DND-41 (cell line): ENCODE results near the gene PISD.

Source experiments
- ATAC-seq: fragments of 200-7000 bp; cut with Tn5 transposase; 3 replicates; pipeline ENCODE4 v1.9.1; 2021; ENCODE audit warnings: low read depth; ENCODE audit not compliant: insufficient read depth
- DNase-seq: peaks from one replicate; pipeline ENCODE4 v3.0.0-alpha.2; 2020
- H2AFZ ChIP-seq: 2 replicates; pipeline ENCODE4 v1.6.0; 2012; ENCODE audit warnings: low read depth, low read length
- H3K27ac ChIP-seq: 2 replicates; pipeline ENCODE4 v1.5.1; 2012; ENCODE audit warnings: low read length, inconsistent platforms
- H3K27me3 ChIP-seq: fragments of 200-600 bp; sonication (generic); 2 replicates; pipeline ENCODE4 v1.6.0; 2012; ENCODE audit warnings: low read length, mild to moderate bottlenecking, inconsistent platforms; ENCODE audit not compliant: insufficient read depth, poor library complexity
- H3K36me3 ChIP-seq: 2 replicates; pipeline ENCODE4 v1.5.1; 2012; ENCODE audit warnings: low read length, inconsistent platforms; ENCODE audit not compliant: insufficient read depth
- H3K4me1 ChIP-seq: 2 replicates; pipeline ENCODE4 v1.5.1; 2012; ENCODE audit warnings: mild to moderate bottlenecking, low read length; ENCODE audit not compliant: insufficient read depth
- H3K4me2 ChIP-seq: 2 replicates; pipeline ENCODE4 v1.6.0; 2012; ENCODE audit warnings: mild to moderate bottlenecking, moderate library complexity, low read length, inconsistent platforms; ENCODE audit not compliant: insufficient read depth
- H3K4me3 ChIP-seq, 2 experiments: fragments of 200-600 bp in 1 of 2; shearing (Covaris generic) in 1 of 2; 2 replicates each; pipeline ENCODE4 v1.5.1; 2012 to 2016; ENCODE audit warnings: inconsistent platforms in 2 of 2, low read length in 2 of 2, mild to moderate bottlenecking in 2 of 2, low read depth in 1 of 2, moderate library complexity in 1 of 2
- H3K79me2 ChIP-seq: 2 replicates; pipeline ENCODE4 v1.6.0; 2012; ENCODE audit warnings: low read length, inconsistent platforms; ENCODE audit not compliant: insufficient read depth
- H3K9ac ChIP-seq: 2 replicates; pipeline ENCODE4 v1.6.0; 2012; ENCODE audit warnings: low read depth, mild to moderate bottlenecking, inconsistent platforms, low read length, moderate library complexity
- H3K9me3 ChIP-seq: 2 replicates; pipeline ENCODE4 v1.5.1; 2012; ENCODE audit warnings: low read length, moderate library complexity, mild to moderate bottlenecking, inconsistent platforms; ENCODE audit not compliant: insufficient read depth, severe bottlenecking
- H4K20me1 ChIP-seq: 2 replicates; pipeline ENCODE4 v1.6.0; 2012; ENCODE audit warnings: low read length; ENCODE audit not compliant: insufficient read depth
- EZH2 ChIP-seq: IDR thresholded peaks from 3 replicates; pipeline ENCODE4 v1.6.1; 2012; ENCODE audit warnings: borderline replicate concordance, low read depth, mild to moderate bottlenecking, moderate library complexity, low read length, inconsistent platforms; ENCODE audit not compliant: severe bottlenecking
- TF ChIP-seq, protein P1 (sequence below): IDR thresholded peaks from 2 replicates; pipeline ENCODE4 v1.5.1; 2012; ENCODE audit warnings: borderline replicate concordance, low read length, moderate library complexity, mild to moderate bottlenecking; ENCODE audit not compliant: poor library complexity, severe bottlenecking; ENCODE audit errors: extremely low read depth

Gene PISD

GRCh38 chr22:31692186-31692886, 30.3 kb upstream of the PISD start:
- no peak for DNase-seq
- peaks cover 57% of the 10 kb centered on the region for H3K36me3 ChIP-seq

GRCh38 chr22:31691408-31691807, 29.4 kb upstream of the PISD start:
- DNase-seq (no peak), ATAC-seq (no peak)
- no peaks in the 10 kb centered on the region for H3K27me3 ChIP-seq
- H3K36me3 ChIP-seq, result peaks cover 58% of the 10 kb centered on the region
- no peaks in the 10 kb centered on the region for H4K20me1 ChIP-seq
- no peaks in the 10 kb centered on the region for H3K79me2 ChIP-seq
- H3K4me1 ChIP-seq, result no peaks in the 10 kb centered on the region
- H3K4me3 ChIP-seq, result no peak overlapping the region
- no peaks in the 10 kb centered on the region for H3K9me3 ChIP-seq
- no peak overlapping the region for H3K4me2 ChIP-seq
- no peak overlapping the region for H3K9ac ChIP-seq
- no peak overlapping the region for H2AFZ ChIP-seq
- no peak overlapping the region for H3K27ac ChIP-seq
- TF ChIP-seq, protein P1, sequence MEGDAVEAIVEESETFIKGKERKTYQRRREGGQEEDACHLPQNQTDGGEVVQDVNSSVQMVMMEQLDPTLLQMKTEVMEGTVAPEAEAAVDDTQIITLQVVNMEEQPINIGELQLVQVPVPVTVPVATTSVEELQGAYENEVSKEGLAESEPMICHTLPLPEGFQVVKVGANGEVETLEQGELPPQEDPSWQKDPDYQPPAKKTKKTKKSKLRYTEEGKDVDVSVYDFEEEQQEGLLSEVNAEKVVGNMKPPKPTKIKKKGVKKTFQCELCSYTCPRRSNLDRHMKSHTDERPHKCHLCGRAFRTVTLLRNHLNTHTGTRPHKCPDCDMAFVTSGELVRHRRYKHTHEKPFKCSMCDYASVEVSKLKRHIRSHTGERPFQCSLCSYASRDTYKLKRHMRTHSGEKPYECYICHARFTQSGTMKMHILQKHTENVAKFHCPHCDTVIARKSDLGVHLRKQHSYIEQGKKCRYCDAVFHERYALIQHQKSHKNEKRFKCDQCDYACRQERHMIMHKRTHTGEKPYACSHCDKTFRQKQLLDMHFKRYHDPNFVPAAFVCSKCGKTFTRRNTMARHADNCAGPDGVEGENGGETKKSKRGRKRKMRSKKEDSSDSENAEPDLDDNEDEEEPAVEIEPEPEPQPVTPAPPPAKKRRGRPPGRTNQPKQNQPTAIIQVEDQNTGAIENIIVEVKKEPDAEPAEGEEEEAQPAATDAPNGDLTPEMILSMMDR, result no peak
- no peak for TF ChIP-seq EZH2

More at GRCh38 chr22:31692186-31692886, 30.3 kb upstream of the PISD start:
- ATAC-seq, result peak; percentile 72
- Histone ChIP-seq H3K4me1 (no peaks in the 10 kb centered on the region), H2AFZ (no peak overlapping the region), H3K27ac (no peak overlapping the region), H3K9ac (no peak overlapping the region), H3K9me3 (no peaks in the 10 kb centered on the region), H3K4me2 (no peak overlapping the region), H3K79me2 (no peaks in the 10 kb centered on the region), H3K27me3 (no peaks in the 10 kb centered on the region), H4K20me1 (no peaks in the 10 kb centered on the region), H3K4me3 (no peak overlapping the region)
- TF ChIP-seq, protein P1, result no peak
- no peak for TF ChIP-seq EZH2

GRCh38 chr22:31683181-31684105, 21.4 kb upstream of the PISD start:
- Histone ChIP-seq H3K79me2 (no peaks in the 10 kb centered on the region), H3K9ac (no peak overlapping the region), H3K27me3 (no peaks in the 10 kb centered on the region), H4K20me1 (no peaks in the 10 kb centered on the region), H3K4me3 (no peak overlapping the region), H3K27ac (no peak overlapping the region), H2AFZ (no peak overlapping the region), H3K36me3 (peaks cover 49% of the 10 kb centered on the region), H3K9me3 (no peaks in the 10 kb centered on the region), H3K4me1 (no peaks in the 10 kb centered on the region), H3K4me2 (no peak overlapping the region)
- no peak for TF ChIP-seq EZH2
- TF ChIP-seq, protein P1, result no peak
- no peak for DNase-seq
- no peak for ATAC-seq
